Uterus (tissue), 4 donors: Measurements from ENCODE around the gene RASA3. TPM values are rescaled to one million over a fixed set of nuclear protein-coding genes. Genes with fewer than 3 reads are reported as not detected.
A peak's percentile ranks its signal among the peaks of the same experiment; 100 is the strongest.

Source experiments
- DNase-seq, 2 donors: peaks; one replicate each; pipeline ENCODE4 v3.0.0-alpha.2; 2019 to 2020
- H3K27ac ChIP-seq, 2 donors: fragments of 200-600 bp; sonication (generic); 1 replicate in 1 of 2; 2 replicates in 1 of 2; pipeline ENCODE4 v1.5.1; 2016 to 2018
- H3K27me3 ChIP-seq, 2 donors: fragments of 200-600 bp; sonication (generic); one replicate each; pipeline ENCODE4 v1.5.1; 2018 to 2019; ENCODE audit warnings: control low read depth in 1 of 2
- H3K36me3 ChIP-seq, 2 donors: fragments of 200-600 bp; sonication (generic); one replicate each; pipeline ENCODE4 v1.5.1; 2019; ENCODE audit warnings: control low read depth in 1 of 2
- H3K4me1 ChIP-seq, 2 donors: fragments of 200-600 bp; sonication (generic); one replicate each; pipeline ENCODE4 v1.5.1; 2018 to 2019; ENCODE audit warnings: control low read depth in 1 of 2
- H3K4me3 ChIP-seq, 2 donors: fragments of 200-600 bp; sonication (generic); 1 replicate in 1 of 2; 2 replicates in 1 of 2; pipeline ENCODE4 v1.5.1; 2018 to 2019; ENCODE audit warnings: mild to moderate bottlenecking in 1 of 2
- H3K9me3 ChIP-seq, 2 donors: fragments of 200-600 bp; sonication (generic); one replicate each; pipeline ENCODE4 v1.5.1; 2019; ENCODE audit warnings: control low read depth in 1 of 2
- CTCF ChIP-seq, 4 experiments: fragments of 200-600 bp in 2 of 4; fragments of 450-650 bp in 2 of 4; sonication (generic) in 2 of 4; IDR thresholded peaks; one replicate each; pipeline ENCODE4 v1.5.1; 2016 to 2019; ENCODE audit warnings: antibody characterized with exemption in 4 of 4, mild to moderate bottlenecking in 2 of 4, moderate library complexity in 1 of 4
- POLR2A ChIP-seq, 2 donors: fragments of 450-650 bp; IDR thresholded peaks; one replicate each; pipeline ENCODE4 v1.6.1; 2016; ENCODE audit warnings: antibody characterized with exemption in 2 of 2, mild to moderate bottlenecking in 1 of 2, moderate library complexity in 1 of 2
- intact Hi-C: fragments of 100-400 bp; cut with DNase I; formaldehyde crosslinking; loops from one replicate; pipeline ENCODE4 v1.15.1; 2023; ENCODE audit warnings: low total_unique reads
- total RNA-seq, 4 donors: library from RNA; depleted of rRNA in 3 of 4; stranded (reverse); fragments of >200 nt in 3 of 4; gene quantifications; one replicate each; pipeline versions ENCODE4 v1.1.0 to v1.2.4, GENCODE V29; 2014 to 2023
- donor health status: DM: yes; HTN: yes; CAD: no.

RASA3 gene
- total RNA-seq, 4 donors from 2014 or later = 8.5 to 31.6 (median 17.2) TPM

- H3K27me3 ChIP-seq = no peaks in the 10 kb centered on the region
- no peaks in the 10 kb centered on the region for H3K36me3 ChIP-seq
- TF ChIP-seq POLR2A (IDR thresholded peaks at IDR 0.05) = no peak
- TF ChIP-seq CTCF (IDR thresholded peaks at IDR 0.05) = no peak
- peaks cover 0 to 6% of the 10 kb centered on the region in 2 donors for H3K4me1 ChIP-seq
- no peak for DNase-seq
- intact Hi-C loops = no loop called here
- H3K9me3 ChIP-seq = no peaks in the 10 kb centered on the region
- H3K4me3 ChIP-seq = no peak overlapping the region
- H3K27ac ChIP-seq = no peak overlapping the region
Observed at GRCh38 chr13:114122591-114123211, 9.7 kb downstream of the RASA3 start.

GRCh38 chr13:114122127-114122511 is 10.3 kb downstream of the RASA3 start:
- Histone ChIP-seq H3K9me3 (no peaks in the 10 kb centered on the region), H3K27me3 (no peaks in the 10 kb centered on the region), H3K36me3 (no peaks in the 10 kb centered on the region), H3K4me1 (peaks cover 0 to 6% of the 10 kb centered on the region in 2 donors), H3K4me3 (no peak overlapping the region), H3K27ac (peak overlapping the region in 1 of 2 donors; percentile 38)
- no peak for DNase-seq
- intact Hi-C loops = no loop called here
- TF ChIP-seq POLR2A (IDR thresholded peaks at IDR 0.05) (no peak), CTCF (IDR thresholded peaks at IDR 0.05) (no peak)

GRCh38 chr13:114121496-114122126 is 10.8 kb downstream of the RASA3 start:
- Histone ChIP-seq H3K4me3 (no peak overlapping the region), H3K27me3 (no peaks in the 10 kb centered on the region), H3K4me1 (peaks cover 0 to 6% of the 10 kb centered on the region in 2 donors), H3K9me3 (no peaks in the 10 kb centered on the region), H3K27ac (peak overlapping the region; percentile 38 to 68), H3K36me3 (no peaks in the 10 kb centered on the region)
- TF ChIP-seq POLR2A (IDR thresholded peaks at IDR 0.05) (no peak), CTCF (IDR thresholded peaks at IDR 0.05) (no peak)
- intact Hi-C loops = no loop called here
- DNase-seq = no peak

GRCh38 chr13:114121031-114121430 is 11.4 kb downstream of the RASA3 start:
- TF ChIP-seq POLR2A (IDR thresholded peaks at IDR 0.05) = no peak
- TF ChIP-seq CTCF (IDR thresholded peaks at IDR 0.05) = no peak
- H3K36me3 ChIP-seq = no peaks in the 10 kb centered on the region
- peaks cover 0 to 6% of the 10 kb centered on the region in 2 donors for H3K4me1 ChIP-seq
- intact Hi-C loops = no loop called here
- no peak for DNase-seq
- peak overlapping the region; percentile 52 to 68 for H3K27ac ChIP-seq
- no peaks in the 10 kb centered on the region for H3K27me3 ChIP-seq
- no peaks in the 10 kb centered on the region for H3K9me3 ChIP-seq
- no peak overlapping the region for H3K4me3 ChIP-seq

- H3K4me1 ChIP-seq = peaks cover 0 to 6% of the 10 kb centered on the region in 2 donors
- TF ChIP-seq POLR2A (IDR thresholded peaks at IDR 0.05) = no peak
- TF ChIP-seq CTCF (IDR thresholded peaks at IDR 0.05) = no peak
- H3K9me3 ChIP-seq = no peaks in the 10 kb centered on the region
- intact Hi-C loops = no loop called here
- H3K27ac ChIP-seq = peak overlapping the region; percentile 52 to 68
- no peaks in the 10 kb centered on the region for H3K36me3 ChIP-seq
- no peak for DNase-seq
- no peak overlapping the region for H3K4me3 ChIP-seq
- H3K27me3 ChIP-seq = no peaks in the 10 kb centered on the region
Observed at GRCh38 chr13:114120591-114121011, 11.8 kb downstream of the RASA3 start.
